Lung microvascular endothelial cell (primary cell): ENCODE results near the gene ERRFI1. TPM values are rescaled to one million over a fixed set of nuclear protein-coding genes. Genes with fewer than 3 reads are reported as not detected.

Experiments
- DNase-seq, 2 donors: peaks; one replicate each; pipeline versions ENCODE4 v3.0.0 to v3.0.0-alpha.2; 2010; ENCODE audit warnings: low read depth in 2 of 2
- total RNA-seq: library from RNA; depleted of rRNA; stranded (reverse); fragments of >200 nt; gene quantifications from 2 replicates; pipeline ENCODE4 v1.2.1, GENCODE V29; 2014

The ERRFI1 gene
- total RNA-seq, 1 donor from 2014 or later, result 112 TPM

- no peak for DNase-seq
Observed at GRCh38 chr1:8004113-8004802, 21.9 kb downstream of the ERRFI1 start.

GRCh38 chr1:8003438-8004112 lies 22.5 kb downstream of the ERRFI1 start:
- no peak for DNase-seq

GRCh38 chr1:8002921-8003320 lies 23.2 kb downstream of the ERRFI1 start:
- DNase-seq, result no peak

GRCh38 chr1:8002329-8002910 lies 23.7 kb downstream of the ERRFI1 start:
- DNase-seq, result no peak

GRCh38 chr1:7995437-7995836 lies 30.7 kb downstream of the ERRFI1 start:
- no peak for DNase-seq

GRCh38 chr1:7994827-7995226 lies 31.3 kb downstream of the ERRFI1 start:
- no peak for DNase-seq

- DNase-seq, result peak in 1 of 2 donors; percentile 27
Observed at GRCh38 chr1:7993593-7994479, 32.3 kb downstream of the ERRFI1 start.

- no peak for DNase-seq
Observed at GRCh38 chr1:7992885-7993284, 33.2 kb downstream of the ERRFI1 start.

- DNase-seq, result no peak
Observed at GRCh38 chr1:7991504-7992440, 34.3 kb downstream of the ERRFI1 start.

GRCh38 chr1:7989762-7990428 lies 36.2 kb downstream of the ERRFI1 start:
- DNase-seq, result no peak

GRCh38 chr1:7988576-7988975 lies 37.5 kb downstream of the ERRFI1 start:
- no peak for DNase-seq

GRCh38 chr1:7987528-7987927 lies 38.6 kb downstream of the ERRFI1 start:
- no peak for DNase-seq

- DNase-seq, result no peak
Observed at GRCh38 chr1:7985851-7986612, 40.1 kb downstream of the ERRFI1 start.

GRCh38 chr1:7984811-7985210 lies 41.3 kb downstream of the ERRFI1 start:
- no peak for DNase-seq

- DNase-seq, result no peak
Observed at GRCh38 chr1:7983086-7983778, 42.9 kb downstream of the ERRFI1 start.

GRCh38 chr1:7980984-7981383 lies 45.1 kb downstream of the ERRFI1 start:
- no peak for DNase-seq

GRCh38 chr1:7975212-7975865 lies 50.8 kb downstream of the ERRFI1 start:
- DNase-seq, result peak; percentile 84

- DNase-seq, result no peak
Observed at GRCh38 chr1:7973086-7973485, 53.0 kb downstream of the ERRFI1 start.
